ENCODE measurements around the gene POLL. TPM values are rescaled to one million over a fixed set of nuclear protein-coding genes. Genes with fewer than 3 reads are reported as not detected.

POLL gene
- total and polyA plus RNA-seq, 2 donors (not counting 1 experiment from before 2014, with no cell fraction given), result 10.9 to 15.7 TPM

DNA sequence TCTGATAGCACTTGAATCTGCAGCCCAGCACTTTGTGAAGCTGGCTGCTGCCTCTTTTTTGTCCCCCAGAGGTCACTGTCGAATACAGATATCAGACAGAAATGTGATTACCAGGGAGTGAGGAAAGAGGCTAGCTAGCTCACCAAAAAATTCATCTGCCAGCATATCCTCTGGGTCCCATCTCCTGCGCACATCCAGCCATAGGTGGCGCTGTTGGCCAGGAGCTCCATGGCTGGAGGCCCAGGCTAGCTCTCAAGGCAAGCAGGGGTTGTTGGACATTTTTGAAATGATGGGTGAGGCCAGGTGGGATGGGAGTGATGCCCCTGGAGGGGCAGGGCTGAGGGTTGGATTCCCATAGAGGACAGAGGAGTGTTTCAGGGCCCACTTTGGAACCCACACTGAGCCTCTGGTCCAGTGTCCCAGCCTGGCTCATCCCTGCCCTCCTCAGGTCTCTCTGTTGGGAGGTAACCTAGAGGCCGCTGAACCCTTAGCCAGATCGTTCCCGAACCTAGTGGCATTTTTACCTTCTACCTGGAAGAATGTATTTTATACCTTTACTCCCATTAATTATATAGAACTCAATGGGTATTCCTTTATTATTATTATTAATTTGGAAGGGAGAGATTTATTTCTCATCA, 14.8 kb upstream of the POLL start:
- no peaks in the 10 kb centered on the region for H3K9me3 ChIP-seq (ENCODE audit: control insufficient read depth, insufficient read depth, low read depth, low read length)
- H4K20me1 ChIP-seq (ENCODE audit: control insufficient read depth, extremely low read depth, insufficient read depth, low read length), result no peaks in the 10 kb centered on the region
- no peak overlapping the region for H3K9ac ChIP-seq (ENCODE audit: insufficient read depth, low read length)
- TF ChIP-seq, protein P1, sequence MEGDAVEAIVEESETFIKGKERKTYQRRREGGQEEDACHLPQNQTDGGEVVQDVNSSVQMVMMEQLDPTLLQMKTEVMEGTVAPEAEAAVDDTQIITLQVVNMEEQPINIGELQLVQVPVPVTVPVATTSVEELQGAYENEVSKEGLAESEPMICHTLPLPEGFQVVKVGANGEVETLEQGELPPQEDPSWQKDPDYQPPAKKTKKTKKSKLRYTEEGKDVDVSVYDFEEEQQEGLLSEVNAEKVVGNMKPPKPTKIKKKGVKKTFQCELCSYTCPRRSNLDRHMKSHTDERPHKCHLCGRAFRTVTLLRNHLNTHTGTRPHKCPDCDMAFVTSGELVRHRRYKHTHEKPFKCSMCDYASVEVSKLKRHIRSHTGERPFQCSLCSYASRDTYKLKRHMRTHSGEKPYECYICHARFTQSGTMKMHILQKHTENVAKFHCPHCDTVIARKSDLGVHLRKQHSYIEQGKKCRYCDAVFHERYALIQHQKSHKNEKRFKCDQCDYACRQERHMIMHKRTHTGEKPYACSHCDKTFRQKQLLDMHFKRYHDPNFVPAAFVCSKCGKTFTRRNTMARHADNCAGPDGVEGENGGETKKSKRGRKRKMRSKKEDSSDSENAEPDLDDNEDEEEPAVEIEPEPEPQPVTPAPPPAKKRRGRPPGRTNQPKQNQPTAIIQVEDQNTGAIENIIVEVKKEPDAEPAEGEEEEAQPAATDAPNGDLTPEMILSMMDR (conservative IDR thresholded peaks at IDR 0.05 in 1 of 2, IDR thresholded peaks at IDR 0.05 in 1 of 2; ENCODE audit: low read depth in 1 of 2, low read length in 2 of 2), result peak; percentile 93 to 95
- no peak for TF ChIP-seq EZH2 (IDR thresholded peaks at IDR 0.05; ENCODE audit: low read length, missing control alignments)
- no peaks in the 10 kb centered on the region for H3K4me1 ChIP-seq (ENCODE audit: control insufficient read depth, extremely low read depth, insufficient read depth, low read length)
- H3K4me3 ChIP-seq (replicated peaks in 1 of 4; ENCODE audit: control extremely low read depth in 1 of 4, insufficient read depth in 1 of 4, low read depth in 3 of 4, low read length in 4 of 4), result no peak overlapping the region
- H2AFZ ChIP-seq (ENCODE audit: low read length), result no peak overlapping the region
- H3K27me3 ChIP-seq (ENCODE audit: control insufficient read depth, insufficient read depth, low read length), result no peaks in the 10 kb centered on the region
- no peaks in the 10 kb centered on the region for H3K79me2 ChIP-seq (ENCODE audit: control insufficient read depth, insufficient read depth, low read length)
- H3K27ac ChIP-seq (ENCODE audit: insufficient read depth, low read length), result no peak overlapping the region
- no peak overlapping the region for H3K4me2 ChIP-seq (ENCODE audit: extremely low read depth, insufficient read depth, low read length)
- peak; percentile 44 to 71 for DNase-seq (ENCODE audit: low read depth in 2 of 2)
- peaks cover 3% of the 10 kb centered on the region for H3K36me3 ChIP-seq (ENCODE audit: control insufficient read depth, insufficient read depth, low read length)

GRCh38 chr10:101601541-101601940, 13.5 kb upstream of the POLL start:
- Histone ChIP-seq H3K27me3 (ENCODE audit: control insufficient read depth, insufficient read depth, low read length) (no peaks in the 10 kb centered on the region), H3K4me3 (replicated peaks in 1 of 4; ENCODE audit: control extremely low read depth in 1 of 4, insufficient read depth in 1 of 4, low read depth in 3 of 4, low read length in 4 of 4) (no peak overlapping the region), H3K9ac (ENCODE audit: insufficient read depth, low read length) (no peak overlapping the region), H4K20me1 (ENCODE audit: control insufficient read depth, extremely low read depth, insufficient read depth, low read length) (no peaks in the 10 kb centered on the region), H3K4me2 (ENCODE audit: extremely low read depth, insufficient read depth, low read length) (no peak overlapping the region), H2AFZ (ENCODE audit: low read length) (no peak overlapping the region), H3K36me3 (ENCODE audit: control insufficient read depth, insufficient read depth, low read length) (peaks cover 3% of the 10 kb centered on the region), H3K9me3 (ENCODE audit: control insufficient read depth, insufficient read depth, low read depth, low read length) (no peaks in the 10 kb centered on the region), H3K27ac (ENCODE audit: insufficient read depth, low read length) (no peak overlapping the region), H3K79me2 (ENCODE audit: control insufficient read depth, insufficient read depth, low read length) (no peaks in the 10 kb centered on the region), H3K4me1 (ENCODE audit: control insufficient read depth, extremely low read depth, insufficient read depth, low read length) (no peaks in the 10 kb centered on the region)
- DNase-seq (ENCODE audit: low read depth in 2 of 2), result no peak
- TF ChIP-seq, protein P1 (conservative IDR thresholded peaks at IDR 0.05 in 1 of 2, IDR thresholded peaks at IDR 0.05 in 1 of 2; ENCODE audit: low read depth in 1 of 2, low read length in 2 of 2), result no peak
- no peak for TF ChIP-seq EZH2 (IDR thresholded peaks at IDR 0.05; ENCODE audit: low read length, missing control alignments)

- no peak overlapping the region for H2AFZ ChIP-seq (ENCODE audit: low read length)
- no peaks in the 10 kb centered on the region for H3K4me1 ChIP-seq (ENCODE audit: control insufficient read depth, extremely low read depth, insufficient read depth, low read length)
- no peak for DNase-seq (ENCODE audit: low read depth in 2 of 2)
- H3K36me3 ChIP-seq (ENCODE audit: control insufficient read depth, insufficient read depth, low read length), result no peaks in the 10 kb centered on the region
- no peak overlapping the region for H3K4me2 ChIP-seq (ENCODE audit: extremely low read depth, insufficient read depth, low read length)
- no peaks in the 10 kb centered on the region for H4K20me1 ChIP-seq (ENCODE audit: control insufficient read depth, extremely low read depth, insufficient read depth, low read length)
- H3K79me2 ChIP-seq (ENCODE audit: control insufficient read depth, insufficient read depth, low read length), result no peaks in the 10 kb centered on the region
- no peak for TF ChIP-seq EZH2 (IDR thresholded peaks at IDR 0.05; ENCODE audit: low read length, missing control alignments)
- H3K27me3 ChIP-seq (ENCODE audit: control insufficient read depth, insufficient read depth, low read length), result no peaks in the 10 kb centered on the region
- H3K9ac ChIP-seq (ENCODE audit: insufficient read depth, low read length), result no peak overlapping the region
- H3K4me3 ChIP-seq (replicated peaks in 1 of 4; ENCODE audit: control extremely low read depth in 1 of 4, insufficient read depth in 1 of 4, low read depth in 3 of 4, low read length in 4 of 4), result no peak overlapping the region
- H3K27ac ChIP-seq (ENCODE audit: insufficient read depth, low read length), result no peak overlapping the region
- H3K9me3 ChIP-seq (ENCODE audit: control insufficient read depth, insufficient read depth, low read depth, low read length), result no peaks in the 10 kb centered on the region
These were observed 9.2 kb upstream of the POLL start for GRCh38 chr10:101597091-101597900.
